ENCODE results near the gene BMP6. TPM values are rescaled to one million over a fixed set of nuclear protein-coding genes. Genes with fewer than 3 reads are reported as not detected.

The BMP6 gene
- total RNA-seq, 1 experiment from 2014 or later = 1.6 TPM

- H3K4me1 ChIP-seq (ENCODE audit: control insufficient read depth in 1 of 2, insufficient read depth in 2 of 2, low read length in 2 of 2) = no peaks in the 10 kb centered on the region
- H3K36me3 ChIP-seq (ENCODE audit: control insufficient read depth in 1 of 2, insufficient read depth in 2 of 2, low read length in 2 of 2) = no peaks in the 10 kb centered on the region
- CTCF ChIA-PET = interaction anchor here (0.7 kb wide), 1 partner anchor 146 kb away, joined by 3 read pairs; no protein-coding TSS in a partner anchor
- H3K9me3 ChIP-seq (ENCODE audit: control insufficient read depth in 1 of 2, insufficient read depth in 1 of 2, low read depth in 1 of 2, low read length in 2 of 2) = peaks cover 0 to 4% of the 10 kb centered on the region in 2 experiments; a peak in 1 of 4 replicates
- no peak overlapping the region for H3K4me2 ChIP-seq (ENCODE audit: low read length)
- TF ChIP-seq POLR2AphosphoS5 (IDR thresholded peaks at IDR 0.05; ENCODE audit: low read depth, low read length) = no peak
- TF ChIP-seq EZH2phosphoT487 (IDR thresholded peaks at IDR 0.05; ENCODE audit: borderline replicate concordance) = no peak
- no peak for TF ChIP-seq YY1 (IDR thresholded peaks at IDR 0.05; ENCODE audit: extremely low read depth, insufficient replicate concordance, low read depth, low read length)
- TF ChIP-seq ZFX (IDR thresholded peaks at IDR 0.05) = no peak
- no peak for TF ChIP-seq SP1 (IDR thresholded peaks at IDR 0.05; ENCODE audit: low read depth)
- no peak for TF ChIP-seq SIN3A (IDR thresholded peaks at IDR 0.05; ENCODE audit: low read depth)
- no peak for TF ChIP-seq FOSL1 (IDR thresholded peaks at IDR 0.05; ENCODE audit: low read depth)
- TF ChIP-seq POLR2A (IDR thresholded peaks at IDR 0.05; ENCODE audit: borderline replicate concordance, extremely low read depth, insufficient read depth, insufficient read length) = no peak
- TF ChIP-seq CBX3 (IDR thresholded peaks at IDR 0.05; ENCODE audit: low read depth) = no peak
- TF ChIP-seq, protein P1, sequence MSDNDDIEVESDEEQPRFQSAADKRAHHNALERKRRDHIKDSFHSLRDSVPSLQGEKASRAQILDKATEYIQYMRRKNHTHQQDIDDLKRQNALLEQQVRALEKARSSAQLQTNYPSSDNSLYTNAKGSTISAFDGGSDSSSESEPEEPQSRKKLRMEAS (IDR thresholded peaks at IDR 0.05) = no peak
- no peak for TF ChIP-seq EZH2 (IDR thresholded peaks at IDR 0.05)
- TF ChIP-seq, protein P2, sequence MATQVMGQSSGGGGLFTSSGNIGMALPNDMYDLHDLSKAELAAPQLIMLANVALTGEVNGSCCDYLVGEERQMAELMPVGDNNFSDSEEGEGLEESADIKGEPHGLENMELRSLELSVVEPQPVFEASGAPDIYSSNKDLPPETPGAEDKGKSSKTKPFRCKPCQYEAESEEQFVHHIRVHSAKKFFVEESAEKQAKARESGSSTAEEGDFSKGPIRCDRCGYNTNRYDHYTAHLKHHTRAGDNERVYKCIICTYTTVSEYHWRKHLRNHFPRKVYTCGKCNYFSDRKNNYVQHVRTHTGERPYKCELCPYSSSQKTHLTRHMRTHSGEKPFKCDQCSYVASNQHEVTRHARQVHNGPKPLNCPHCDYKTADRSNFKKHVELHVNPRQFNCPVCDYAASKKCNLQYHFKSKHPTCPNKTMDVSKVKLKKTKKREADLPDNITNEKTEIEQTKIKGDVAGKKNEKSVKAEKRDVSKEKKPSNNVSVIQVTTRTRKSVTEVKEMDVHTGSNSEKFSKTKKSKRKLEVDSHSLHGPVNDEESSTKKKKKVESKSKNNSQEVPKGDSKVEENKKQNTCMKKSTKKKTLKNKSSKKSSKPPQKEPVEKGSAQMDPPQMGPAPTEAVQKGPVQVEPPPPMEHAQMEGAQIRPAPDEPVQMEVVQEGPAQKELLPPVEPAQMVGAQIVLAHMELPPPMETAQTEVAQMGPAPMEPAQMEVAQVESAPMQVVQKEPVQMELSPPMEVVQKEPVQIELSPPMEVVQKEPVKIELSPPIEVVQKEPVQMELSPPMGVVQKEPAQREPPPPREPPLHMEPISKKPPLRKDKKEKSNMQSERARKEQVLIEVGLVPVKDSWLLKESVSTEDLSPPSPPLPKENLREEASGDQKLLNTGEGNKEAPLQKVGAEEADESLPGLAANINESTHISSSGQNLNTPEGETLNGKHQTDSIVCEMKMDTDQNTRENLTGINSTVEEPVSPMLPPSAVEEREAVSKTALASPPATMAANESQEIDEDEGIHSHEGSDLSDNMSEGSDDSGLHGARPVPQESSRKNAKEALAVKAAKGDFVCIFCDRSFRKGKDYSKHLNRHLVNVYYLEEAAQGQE (IDR thresholded peaks at IDR 0.05; ENCODE audit: low read depth) = no peak
- TF ChIP-seq ZBTB33 (IDR thresholded peaks at IDR 0.05; ENCODE audit: extremely low read depth, insufficient replicate concordance, low read length) = no peak
- TF ChIP-seq CEBPB (IDR thresholded peaks at IDR 0.05; ENCODE audit: low read depth) = no peak
- TF ChIP-seq, protein P3, sequence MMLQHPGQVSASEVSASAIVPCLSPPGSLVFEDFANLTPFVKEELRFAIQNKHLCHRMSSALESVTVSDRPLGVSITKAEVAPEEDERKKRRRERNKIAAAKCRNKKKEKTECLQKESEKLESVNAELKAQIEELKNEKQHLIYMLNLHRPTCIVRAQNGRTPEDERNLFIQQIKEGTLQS (IDR thresholded peaks at IDR 0.05) = no peak
- TF ChIP-seq CTCF (IDR thresholded peaks at IDR 0.05 in 2 of 3, conservative IDR thresholded peaks at IDR 0.05 in 1 of 3; ENCODE audit: borderline replicate concordance in 1 of 3, insufficient read depth in 1 of 3, low read depth in 2 of 3, low read length in 2 of 3) = no peak
- no peak for TF ChIP-seq ZNF274 (IDR thresholded peaks at IDR 0.05; ENCODE audit: low read depth, low read length)
- H3K79me2 ChIP-seq (ENCODE audit: insufficient read depth, low read length) = no peaks in the 10 kb centered on the region
- BruUV-seq (replicated peaks) = no TSS peak
- H3K27me3 ChIP-seq (ENCODE audit: insufficient read depth, low read length) = no peaks in the 10 kb centered on the region
- POLR2A ChIA-PET = no interaction called here
- no peak overlapping the region for H2AFZ ChIP-seq (ENCODE audit: low read depth, low read length, poor library complexity, severe bottlenecking)
- no peak overlapping the region for H3K27ac ChIP-seq (ENCODE audit: low read depth, low read length)
- H4K20me1 ChIP-seq (ENCODE audit: insufficient read depth) = no peaks in the 10 kb centered on the region
- H3K4me3 ChIP-seq (replicated peaks in 1 of 2; ENCODE audit: low read depth in 1 of 2, low read length in 2 of 2) = no peak overlapping the region
- ATAC-seq (no peak), DNase-seq (ENCODE audit: low read depth, low spot score) (no peak)
- RAD21 ChIA-PET (ENCODE audit: low non-redundant PET in 1 of 2, low total read pairs in 2 of 2, uncharacterized antibody in 2 of 2, unreplicated experiment in 2 of 2) = no interaction called here
- H3K9me2 ChIP-seq (ENCODE audit: insufficient read depth) = no peaks in the 10 kb centered on the region
- intact Hi-C loops (cut with micrococcal nuclease) = no loop called here
- H3K9ac ChIP-seq (ENCODE audit: low read length) = no peak overlapping the region
Observed at GRCh38 chr6:7868926-7869325, 143.0 kb downstream of the BMP6 start.

Data from HCT116 (cell line).